SK-N-SH (cell line): ENCODE data around the gene FCER2. TPM values are rescaled to one million over a fixed set of nuclear protein-coding genes. Genes with fewer than 3 reads are reported as not detected.

ENCODE experiments used
- CTCF ChIA-PET: fragments of 300-600, 350-600 bp; formaldehyde crosslinking; extraction: SDS; loops from one replicate; lab custom pipeline; 2021; lab: Yijun Ruan, JAX
- POLR2A ChIA-PET: fragments of 350-600 bp; sonication (Branson Sonifier 250); formaldehyde crosslinking; extraction: SDS; loops from one replicate; lab custom pipeline; 2020; ENCODE audit warnings: antibody characterized with exemption, inconsistent platforms; lab: Yijun Ruan, JAX
- DNase-seq: peaks from one replicate; pipeline ENCODE4 v3.0.0; 2012
- H2AFZ ChIP-seq: fragments of 200-600 bp; sonication (generic); 2 replicates; pipeline ENCODE4 v1.8.1; 2016; ENCODE audit warnings: antibody characterized with exemption, mild to moderate bottlenecking, low read depth
- H3F3A ChIP-seq: fragments of 200-600 bp; sonication (generic); replicated peaks from 2 replicates; pipeline ENCODE3; 2016; ENCODE audit warnings: antibody characterized with exemption, mild to moderate bottlenecking; ENCODE audit not compliant: insufficient read depth
- H3K27ac ChIP-seq, 2 experiments: fragments of 200-500 bp in 1 of 2; fragments of 200-600 bp in 1 of 2; sonication (Bioruptor generic) in 1 of 2; sonication (generic), shearing (Covaris generic) in 1 of 2; 2 replicates each; pipeline versions ENCODE4 v1.5.1 to v1.6.1; 2014 to 2016; ENCODE audit warnings: low read depth in 2 of 2, inconsistent platforms in 1 of 2, low read length in 1 of 2, mild to moderate bottlenecking in 1 of 2, mixed read lengths in 1 of 2
- H3K27me3 ChIP-seq: fragments of 200-600 bp; sonication (generic), shearing (Covaris generic); 2 replicates; pipeline ENCODE4 v1.6.1; 2016; ENCODE audit warnings: mixed run types; ENCODE audit not compliant: insufficient read depth
- H3K36me3 ChIP-seq, 2 experiments: fragments of 200-500 bp in 1 of 2; fragments of 200-600 bp in 1 of 2; sonication (Bioruptor generic) in 1 of 2; sonication (generic) in 1 of 2; replicated peaks in 1 of 2; 2 replicates each; pipeline versions ENCODE3 to v1.5.1; 2014 to 2016; ENCODE audit warnings: low read length in 1 of 2, mild to moderate bottlenecking in 1 of 2; ENCODE audit not compliant: insufficient read depth in 2 of 2, control insufficient read depth in 1 of 2
- H3K4me1 ChIP-seq, 2 experiments: fragments of 200-500 bp in 1 of 2; fragments of 200-600 bp in 1 of 2; sonication (Bioruptor generic) in 1 of 2; sonication (generic), shearing (Covaris generic) in 1 of 2; 2 replicates each; pipeline versions ENCODE4 v1.5.1 to v1.6.1; 2014 to 2016; ENCODE audit warnings: low read depth in 1 of 2, low read length in 1 of 2, mixed run types in 1 of 2; ENCODE audit not compliant: insufficient read depth in 2 of 2, control insufficient read depth in 1 of 2
- H3K4me2 ChIP-seq: fragments of 200-600 bp; sonication (generic), shearing (Covaris generic); 2 replicates; pipeline ENCODE4 v1.6.1; 2017; ENCODE audit warnings: mixed run types
- H3K4me3 ChIP-seq, 2 experiments: fragments of 200-500 bp in 1 of 2; fragments of 200-600 bp in 1 of 2; sonication (Bioruptor generic) in 1 of 2; sonication (generic), shearing (Covaris generic) in 1 of 2; 2 replicates each; pipeline versions ENCODE4 v1.5.1 to v1.8.1; 2014 to 2016; ENCODE audit warnings: low read depth in 2 of 2, inconsistent platforms in 1 of 2, low read length in 1 of 2, mild to moderate bottlenecking in 1 of 2, mixed read lengths in 1 of 2, moderate library complexity in 1 of 2
- H3K79me2 ChIP-seq: fragments of 200-600 bp; sonication (generic); 2 replicates; pipeline ENCODE4 v1.8.1; 2017; ENCODE audit warnings: mild to moderate bottlenecking; ENCODE audit not compliant: insufficient read depth
- H3K9ac ChIP-seq: fragments of 200-600 bp; sonication (generic); 2 replicates; pipeline ENCODE4 v1.6.1; 2017; ENCODE audit warnings: mixed run types
- H3K9me2 ChIP-seq: fragments of 200-600 bp; sonication (generic); 2 replicates; pipeline ENCODE4 v1.6.1; 2017; ENCODE audit warnings: mixed run types
- H3K9me3 ChIP-seq: fragments of 200-600 bp; sonication (generic); 2 replicates; pipeline ENCODE4 v1.6.1; 2017; ENCODE audit warnings: mixed run types, mild to moderate bottlenecking, moderate library complexity
- H4K20me1 ChIP-seq: fragments of 200-600 bp; sonication (generic); 2 replicates; pipeline ENCODE4 v1.6.1; 2017; ENCODE audit warnings: mild to moderate bottlenecking, mixed run types; ENCODE audit not compliant: insufficient read depth
- CHD2 ChIP-seq: fragments of 150-350 bp; IDR thresholded peaks from 2 replicates; pipeline ENCODE4 v1.6.1; 2018; ENCODE audit warnings: low read length; ENCODE audit not compliant: partially characterized antibody
- EZH2phosphoT487 ChIP-seq: fragments of 200-600 bp; sonication (generic); IDR thresholded peaks from 2 replicates; pipeline ENCODE4 v1.6.1; 2017; ENCODE audit warnings: low read depth, mixed run types, mild to moderate bottlenecking, antibody characterized with exemption, moderate library complexity, borderline replicate concordance
- FOXJ3 ChIP-seq: sonication (generic); formaldehyde crosslinking; IDR thresholded peaks from 2 replicates; pipeline ENCODE4 v1.5.1; 2020; ENCODE audit warnings: mild to moderate bottlenecking, missing genetic modification reagents
- GABPA ChIP-seq: IDR thresholded peaks from 2 replicates; pipeline ENCODE4 v1.4.0; 2012; ENCODE audit warnings: low read depth, mild to moderate bottlenecking
- GATA2 ChIP-seq: sonication (generic); formaldehyde crosslinking; IDR thresholded peaks from 2 replicates; pipeline ENCODE4 v1.5.0; 2020; ENCODE audit warnings: mild to moderate bottlenecking, missing genetic modification reagents
- MXI1 ChIP-seq: IDR thresholded peaks from 2 replicates; pipeline ENCODE4 v1.6.1; 2012; ENCODE audit warnings: mild to moderate bottlenecking, low read depth, low read length, improper control_type of control experiment
- POLR2AphosphoS5 ChIP-seq: IDR thresholded peaks from 2 replicates; pipeline ENCODE4 v1.6.1; 2012; ENCODE audit warnings: low read depth, low read length
- SIN3A ChIP-seq: IDR thresholded peaks from 2 replicates; pipeline ENCODE4 v1.6.1; 2012; ENCODE audit warnings: low read depth, mild to moderate bottlenecking, low read length, moderate library complexity, borderline replicate concordance
- TEAD4 ChIP-seq: IDR thresholded peaks from 2 replicates; pipeline ENCODE4 v1.4.0; 2012; ENCODE audit warnings: mild to moderate bottlenecking, borderline replicate concordance; ENCODE audit not compliant: insufficient read depth
- WGBS: methylation state at CpG from one replicate; pipeline ENCODE4 v1.1.6; 2017; ENCODE audit warnings: low lambda C conversion rate; 5-methylcytosine and 5-hydroxymethylcytosine counted together
- polyA plus RNA-seq, 3 experiments: library from polyadenylated mRNA; depleted of rRNA; stranded (reverse); fragments of >200 nt; gene quantifications; 2 replicates each; pipeline ENCODE4 v1.2.3, GENCODE V29; 2012
- TF ChIP-seq, protein P1 (sequence below): IDR thresholded peaks from 2 replicates; pipeline ENCODE4; 2012
- TF ChIP-seq, protein P2 (sequence below): IDR thresholded peaks from 2 replicates; pipeline ENCODE4 v1.4.0; 2012; ENCODE audit warnings: low read depth
- TF ChIP-seq, protein P3 (sequence below): IDR thresholded peaks from 2 replicates; pipeline ENCODE4 v1.4.0; 2012; ENCODE audit warnings: low read depth, borderline replicate concordance
- TF ChIP-seq, protein P4 (sequence below): fragments of 150-350 bp; IDR thresholded peaks from 2 replicates; pipeline ENCODE4 v1.6.1; 2016; ENCODE audit warnings: mild to moderate bottlenecking, low read depth, low read length
- TF ChIP-seq, protein P5 (sequence below): IDR thresholded peaks from 2 replicates; pipeline ENCODE4 v1.4.0; 2012; ENCODE audit warnings: low read depth, borderline replicate concordance
- TF ChIP-seq, protein P6 (sequence below): IDR thresholded peaks from 2 replicates; pipeline ENCODE4 v1.6.1; 2012; ENCODE audit warnings: mild to moderate bottlenecking, low read depth, low read length, moderate library complexity

FCER2 gene
- polyA plus RNA-seq, 1 of the 3 experiments (the other 2 are of a cell fraction): not detected

DNA sequence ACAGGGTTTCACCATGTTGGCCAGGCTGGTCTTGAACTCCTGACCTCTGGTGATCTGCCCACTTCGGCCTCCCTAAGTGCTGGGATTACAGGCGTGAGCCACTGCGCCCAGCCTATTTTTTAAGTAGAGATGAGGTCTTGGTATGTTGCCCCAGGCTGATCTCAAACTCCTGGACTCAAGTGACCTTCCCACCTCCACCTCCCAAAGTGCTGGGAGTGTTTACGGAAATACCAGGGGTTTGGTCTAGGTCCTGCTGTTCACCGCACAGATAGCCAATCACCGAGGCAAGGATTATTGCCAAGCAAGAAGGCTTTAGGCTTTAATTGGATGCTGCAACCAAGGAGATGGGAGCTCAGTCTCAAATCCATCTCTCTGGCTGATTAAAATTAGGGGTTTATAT is 18.4 kb upstream of the FCER2 start (continued):
- TF ChIP-seq GATA2 (no peak), SIN3A (no peak), GABPA (no peak)
- TF ChIP-seq, protein P1, sequence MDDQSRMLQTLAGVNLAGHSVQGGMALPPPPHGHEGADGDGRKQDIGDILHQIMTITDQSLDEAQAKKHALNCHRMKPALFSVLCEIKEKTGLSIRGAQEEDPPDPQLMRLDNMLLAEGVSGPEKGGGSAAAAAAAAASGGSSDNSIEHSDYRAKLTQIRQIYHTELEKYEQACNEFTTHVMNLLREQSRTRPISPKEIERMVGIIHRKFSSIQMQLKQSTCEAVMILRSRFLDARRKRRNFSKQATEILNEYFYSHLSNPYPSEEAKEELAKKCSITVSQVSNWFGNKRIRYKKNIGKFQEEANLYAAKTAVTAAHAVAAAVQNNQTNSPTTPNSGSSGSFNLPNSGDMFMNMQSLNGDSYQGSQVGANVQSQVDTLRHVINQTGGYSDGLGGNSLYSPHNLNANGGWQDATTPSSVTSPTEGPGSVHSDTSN: no peak
- TF ChIP-seq, protein P2, sequence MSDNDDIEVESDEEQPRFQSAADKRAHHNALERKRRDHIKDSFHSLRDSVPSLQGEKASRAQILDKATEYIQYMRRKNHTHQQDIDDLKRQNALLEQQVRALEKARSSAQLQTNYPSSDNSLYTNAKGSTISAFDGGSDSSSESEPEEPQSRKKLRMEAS: no peak

DNA sequence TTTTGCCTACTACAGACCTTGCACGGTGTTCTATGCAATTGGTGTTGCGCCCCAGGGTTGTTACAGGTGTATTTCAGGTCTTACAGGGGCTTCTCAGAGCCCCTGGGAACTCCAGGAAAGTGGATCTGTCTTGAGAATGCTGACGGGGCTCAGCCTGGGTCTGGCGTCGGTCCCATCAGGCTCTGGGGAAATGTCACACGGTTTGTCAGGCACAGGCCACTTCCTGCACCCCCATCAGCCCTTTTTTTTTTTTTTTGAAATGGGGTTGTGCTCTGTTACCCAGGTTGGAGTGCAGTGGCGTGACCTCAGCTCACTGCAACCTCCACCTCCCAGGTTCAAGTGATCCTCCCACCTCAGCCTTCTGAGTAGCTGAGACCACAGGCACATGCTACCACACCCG is 16.7 kb upstream of the FCER2 start:
- H3K36me3 ChIP-seq: no peaks in the 10 kb centered on the region
- H4K20me1 ChIP-seq: no peaks in the 10 kb centered on the region
- peaks cover 61% of the 10 kb centered on the region for H3K27me3 ChIP-seq
- H2AFZ ChIP-seq: no peak overlapping the region
- no peak overlapping the region for H3K27ac ChIP-seq
- no peaks in the 10 kb centered on the region for H3K9me2 ChIP-seq
- H3F3A ChIP-seq: no peaks in the 10 kb centered on the region
- POLR2A ChIA-PET: no interaction called here
- no peaks in the 10 kb centered on the region for H3K79me2 ChIP-seq
- H3K4me1 ChIP-seq: no peaks in the 10 kb centered on the region
- TF ChIP-seq, protein P2: no peak
- TF ChIP-seq, protein P3, sequence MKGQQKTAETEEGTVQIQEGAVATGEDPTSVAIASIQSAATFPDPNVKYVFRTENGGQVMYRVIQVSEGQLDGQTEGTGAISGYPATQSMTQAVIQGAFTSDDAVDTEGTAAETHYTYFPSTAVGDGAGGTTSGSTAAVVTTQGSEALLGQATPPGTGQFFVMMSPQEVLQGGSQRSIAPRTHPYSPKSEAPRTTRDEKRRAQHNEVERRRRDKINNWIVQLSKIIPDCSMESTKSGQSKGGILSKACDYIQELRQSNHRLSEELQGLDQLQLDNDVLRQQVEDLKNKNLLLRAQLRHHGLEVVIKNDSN: no peak
- no peak for TF ChIP-seq MXI1
- TF ChIP-seq, all 33 proteins: peak for 0
- no peaks in the 10 kb centered on the region for H3K9me3 ChIP-seq
- DNase-seq: no peak
- 9% methylated on average over 8 of the region's 8 CpGs for WGBS
- CTCF ChIA-PET: no interaction called here
- no peak overlapping the region for H3K4me2 ChIP-seq
- H3K9ac ChIP-seq: no peak overlapping the region
- no peak overlapping the region for H3K4me3 ChIP-seq

DNA sequence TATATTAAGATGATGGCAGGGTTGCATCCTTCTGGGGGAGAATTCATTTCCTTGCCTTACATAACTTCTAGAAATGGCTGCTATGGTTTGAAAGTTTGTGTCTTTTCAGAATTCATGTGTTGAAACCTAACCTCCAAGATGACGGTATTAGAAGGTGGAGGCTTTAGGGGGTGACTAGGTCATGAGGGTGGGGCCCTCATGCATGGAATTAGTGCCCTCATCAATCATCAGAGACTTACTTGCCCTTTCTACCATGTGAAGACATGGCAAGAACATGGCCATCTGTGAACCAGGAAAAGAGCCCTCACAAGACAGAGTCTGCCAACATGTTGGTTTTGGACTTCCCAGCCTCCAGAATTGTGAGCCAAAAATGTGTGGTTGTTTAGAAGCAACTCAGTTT is 14.8 kb upstream of the FCER2 start:
- Histone ChIP-seq H3K27ac (no peak overlapping the region), H3K79me2 (no peaks in the 10 kb centered on the region), H4K20me1 (no peaks in the 10 kb centered on the region), H3K9me3 (no peaks in the 10 kb centered on the region), H3K4me1 (no peaks in the 10 kb centered on the region), H3K4me3 (no peak overlapping the region), H3K27me3 (peaks cover 46% of the 10 kb centered on the region), H3K9ac (no peak overlapping the region), H3K9me2 (no peaks in the 10 kb centered on the region), H3K4me2 (no peak overlapping the region), H3F3A (no peaks in the 10 kb centered on the region), H3K36me3 (no peaks in the 10 kb centered on the region), H2AFZ (no peak overlapping the region)
- ChIA-PET CTCF (no interaction called here), POLR2A (no interaction called here)
- no peak for DNase-seq
- 0% methylated on average over 1 of the region's 1 CpG for WGBS
- TF ChIP-seq EZH2phosphoT487 (no peak), TEAD4 (no peak), POLR2AphosphoS5 (no peak), CHD2 (no peak), GATA2 (no peak), FOXJ3 (no peak)
- TF ChIP-seq, protein P4, sequence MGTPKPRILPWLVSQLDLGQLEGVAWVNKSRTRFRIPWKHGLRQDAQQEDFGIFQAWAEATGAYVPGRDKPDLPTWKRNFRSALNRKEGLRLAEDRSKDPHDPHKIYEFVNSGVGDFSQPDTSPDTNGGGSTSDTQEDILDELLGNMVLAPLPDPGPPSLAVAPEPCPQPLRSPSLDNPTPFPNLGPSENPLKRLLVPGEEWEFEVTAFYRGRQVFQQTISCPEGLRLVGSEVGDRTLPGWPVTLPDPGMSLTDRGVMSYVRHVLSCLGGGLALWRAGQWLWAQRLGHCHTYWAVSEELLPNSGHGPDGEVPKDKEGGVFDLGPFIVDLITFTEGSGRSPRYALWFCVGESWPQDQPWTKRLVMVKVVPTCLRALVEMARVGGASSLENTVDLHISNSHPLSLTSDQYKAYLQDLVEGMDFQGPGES: no peak
- TF ChIP-seq, protein P5, sequence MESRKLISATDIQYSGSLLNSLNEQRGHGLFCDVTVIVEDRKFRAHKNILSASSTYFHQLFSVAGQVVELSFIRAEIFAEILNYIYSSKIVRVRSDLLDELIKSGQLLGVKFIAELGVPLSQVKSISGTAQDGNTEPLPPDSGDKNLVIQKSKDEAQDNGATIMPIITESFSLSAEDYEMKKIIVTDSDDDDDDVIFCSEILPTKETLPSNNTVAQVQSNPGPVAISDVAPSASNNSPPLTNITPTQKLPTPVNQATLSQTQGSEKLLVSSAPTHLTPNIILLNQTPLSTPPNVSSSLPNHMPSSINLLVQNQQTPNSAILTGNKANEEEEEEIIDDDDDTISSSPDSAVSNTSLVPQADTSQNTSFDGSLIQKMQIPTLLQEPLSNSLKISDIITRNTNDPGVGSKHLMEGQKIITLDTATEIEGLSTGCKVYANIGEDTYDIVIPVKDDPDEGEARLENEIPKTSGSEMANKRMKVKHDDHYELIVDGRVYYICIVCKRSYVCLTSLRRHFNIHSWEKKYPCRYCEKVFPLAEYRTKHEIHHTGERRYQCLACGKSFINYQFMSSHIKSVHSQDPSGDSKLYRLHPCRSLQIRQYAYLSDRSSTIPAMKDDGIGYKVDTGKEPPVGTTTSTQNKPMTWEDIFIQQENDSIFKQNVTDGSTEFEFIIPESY: no peak
- TF ChIP-seq, protein P2: no peak
- TF ChIP-seq, protein P6, sequence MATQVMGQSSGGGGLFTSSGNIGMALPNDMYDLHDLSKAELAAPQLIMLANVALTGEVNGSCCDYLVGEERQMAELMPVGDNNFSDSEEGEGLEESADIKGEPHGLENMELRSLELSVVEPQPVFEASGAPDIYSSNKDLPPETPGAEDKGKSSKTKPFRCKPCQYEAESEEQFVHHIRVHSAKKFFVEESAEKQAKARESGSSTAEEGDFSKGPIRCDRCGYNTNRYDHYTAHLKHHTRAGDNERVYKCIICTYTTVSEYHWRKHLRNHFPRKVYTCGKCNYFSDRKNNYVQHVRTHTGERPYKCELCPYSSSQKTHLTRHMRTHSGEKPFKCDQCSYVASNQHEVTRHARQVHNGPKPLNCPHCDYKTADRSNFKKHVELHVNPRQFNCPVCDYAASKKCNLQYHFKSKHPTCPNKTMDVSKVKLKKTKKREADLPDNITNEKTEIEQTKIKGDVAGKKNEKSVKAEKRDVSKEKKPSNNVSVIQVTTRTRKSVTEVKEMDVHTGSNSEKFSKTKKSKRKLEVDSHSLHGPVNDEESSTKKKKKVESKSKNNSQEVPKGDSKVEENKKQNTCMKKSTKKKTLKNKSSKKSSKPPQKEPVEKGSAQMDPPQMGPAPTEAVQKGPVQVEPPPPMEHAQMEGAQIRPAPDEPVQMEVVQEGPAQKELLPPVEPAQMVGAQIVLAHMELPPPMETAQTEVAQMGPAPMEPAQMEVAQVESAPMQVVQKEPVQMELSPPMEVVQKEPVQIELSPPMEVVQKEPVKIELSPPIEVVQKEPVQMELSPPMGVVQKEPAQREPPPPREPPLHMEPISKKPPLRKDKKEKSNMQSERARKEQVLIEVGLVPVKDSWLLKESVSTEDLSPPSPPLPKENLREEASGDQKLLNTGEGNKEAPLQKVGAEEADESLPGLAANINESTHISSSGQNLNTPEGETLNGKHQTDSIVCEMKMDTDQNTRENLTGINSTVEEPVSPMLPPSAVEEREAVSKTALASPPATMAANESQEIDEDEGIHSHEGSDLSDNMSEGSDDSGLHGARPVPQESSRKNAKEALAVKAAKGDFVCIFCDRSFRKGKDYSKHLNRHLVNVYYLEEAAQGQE: no peak
